Suppressor macrophage (primary cell): ENCODE results near the gene ATG13.
"Not testable (repeated sequence)": the region's sequence is repeated elsewhere in the genome, so short reads cannot be mapped to it uniquely, and the experiment has no call there.

Experiments used
- DNase-seq, 4 experiments: peaks; one replicate each; pipeline ENCODE4 v3.0.0-alpha.2; 2020 to 2022

Gene ATG13

DNA sequence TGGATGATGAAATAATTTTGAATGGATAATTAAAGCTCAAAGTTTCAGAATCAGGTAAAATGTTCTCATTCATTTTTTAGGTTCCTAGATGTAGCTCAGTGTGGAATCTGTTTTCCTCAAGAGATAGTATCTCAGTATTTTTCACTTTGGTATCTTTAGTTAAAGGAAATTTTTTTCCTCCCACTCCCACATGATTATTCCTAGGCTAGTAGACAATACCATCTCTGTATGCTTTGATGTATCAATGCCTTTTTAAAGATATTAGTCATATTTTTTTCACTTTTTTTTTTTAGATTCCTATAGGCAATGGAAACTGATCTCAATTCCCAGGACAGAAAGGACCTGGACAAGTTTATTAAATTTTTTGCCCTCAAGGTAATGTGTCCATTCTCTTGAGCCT is 26.6 kb downstream of the ATG13 start:
- DNase-seq: no peak

DNA sequence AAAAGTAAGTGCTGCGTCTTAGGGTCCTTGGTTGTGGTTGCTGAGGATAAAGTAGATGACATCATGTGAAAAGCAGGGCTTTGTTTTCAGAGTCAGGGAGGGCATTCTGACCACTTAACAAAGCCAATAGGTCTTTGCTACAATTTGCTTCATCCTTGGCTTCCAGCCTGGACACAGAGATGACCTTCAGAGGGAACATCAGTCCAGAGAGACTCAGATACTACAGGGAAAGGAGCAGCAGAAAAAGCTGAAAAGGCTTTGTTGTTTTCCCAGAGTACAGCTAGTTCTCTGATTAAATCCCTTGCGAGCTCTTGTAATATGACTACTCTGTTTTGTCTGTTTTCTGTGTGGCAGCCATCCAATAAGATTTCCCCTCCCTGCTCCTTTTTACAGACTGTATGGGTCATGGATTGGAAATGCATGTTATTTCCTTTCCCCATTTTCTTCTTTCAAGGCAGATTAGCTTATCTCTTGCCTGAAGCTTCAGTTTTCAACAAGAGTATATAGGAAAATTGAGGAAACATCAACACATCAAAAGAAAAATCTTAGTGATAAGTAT is 31.9 kb downstream of the ATG13 start:
- DNase-seq: no peak

GRCh38 chr11:46655631-46656030 is 38.3 kb downstream of the ATG13 start:
- DNase-seq: no peak

DNA sequence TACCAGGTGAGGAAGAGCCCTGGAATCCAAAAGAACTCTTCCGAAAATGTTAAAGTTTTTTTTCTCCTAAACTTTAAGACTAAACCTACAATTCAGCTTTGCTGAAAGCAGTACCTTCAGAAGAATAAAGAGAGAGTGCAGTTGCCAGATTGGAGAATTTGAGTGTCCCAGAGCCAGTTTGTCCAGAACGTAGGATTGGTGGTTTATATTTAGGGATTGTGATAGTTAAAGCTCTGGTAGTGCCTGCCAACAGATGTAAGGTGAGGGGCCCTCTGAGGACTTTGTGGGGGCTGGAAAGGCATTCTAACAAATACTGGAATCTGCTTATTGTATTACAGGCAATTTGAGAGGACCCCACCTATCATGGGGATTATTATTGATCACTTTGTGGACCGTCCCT is 39.8 kb downstream of the ATG13 start:
- DNase-seq: no peak

DNA sequence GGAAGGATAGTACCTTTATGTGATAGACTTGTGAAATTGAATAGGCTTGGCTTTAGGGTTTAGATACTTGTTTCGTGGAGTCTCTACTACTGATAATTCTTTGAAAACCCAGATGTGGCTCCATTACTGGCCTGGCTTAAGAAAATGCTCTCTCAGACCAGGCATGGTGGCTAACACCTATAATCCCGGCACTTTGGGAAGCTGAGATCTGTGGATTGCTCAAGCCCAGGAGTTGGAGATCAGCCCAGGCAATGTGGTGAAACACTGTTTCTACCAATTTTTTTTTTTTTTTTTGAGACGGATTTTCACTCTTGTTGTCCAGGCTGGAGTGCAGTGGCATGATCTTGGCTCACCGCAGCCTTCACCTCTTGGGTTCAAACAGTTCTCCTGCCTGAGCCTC is 40.9 kb downstream of the ATG13 start:
- no peak for DNase-seq

GRCh38 chr11:46659908-46660307 is 42.6 kb downstream of the ATG13 start:
- peak; percentile 26 to 57 (median 50) for DNase-seq

DNA sequence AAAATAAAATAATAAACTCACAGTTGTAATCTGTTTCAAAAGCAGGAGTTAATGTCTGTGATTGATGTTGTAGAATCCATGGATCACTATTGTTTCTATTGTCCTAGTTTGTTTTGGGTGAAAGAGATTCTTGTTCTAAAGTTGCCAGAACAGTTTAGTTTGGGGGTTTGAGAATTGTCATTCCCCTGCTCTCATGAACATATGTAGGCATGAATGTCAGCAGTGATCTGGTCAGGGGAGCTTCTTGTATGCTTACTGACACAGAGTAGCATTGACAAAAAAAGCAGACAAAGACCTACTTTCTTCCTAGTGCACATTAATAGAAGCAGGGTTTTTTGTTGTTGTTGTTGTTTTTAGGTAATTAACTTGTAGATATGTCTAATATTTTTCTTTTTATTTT is 44.5 kb downstream of the ATG13 start:
- no peak for DNase-seq

DNA sequence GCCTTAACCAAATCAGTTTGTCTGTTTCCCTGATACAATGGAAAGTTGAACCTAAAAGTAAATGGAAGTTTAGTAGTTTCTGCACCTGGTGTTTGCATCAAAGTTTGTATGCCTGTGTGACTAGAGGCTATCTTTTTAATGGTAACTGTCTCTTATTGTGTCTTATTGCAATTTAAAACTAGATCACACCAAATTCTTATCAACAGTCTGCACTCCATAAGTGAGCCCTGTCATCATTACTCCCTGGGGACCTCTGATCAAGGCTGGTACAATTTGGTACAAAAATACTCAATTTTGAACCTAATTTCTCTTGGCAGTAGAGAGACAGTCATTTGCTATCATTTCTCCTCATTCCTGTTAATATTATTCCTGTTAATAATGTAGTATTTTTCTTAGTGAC is 45.0 kb downstream of the ATG13 start:
- no peak for DNase-seq

GRCh38 chr11:46663277-46663940 is 46.1 kb downstream of the ATG13 start:
- no peak for DNase-seq

GRCh38 chr11:46664612-46665011 is 47.3 kb downstream of the ATG13 start:
- DNase-seq: no peak

DNA sequence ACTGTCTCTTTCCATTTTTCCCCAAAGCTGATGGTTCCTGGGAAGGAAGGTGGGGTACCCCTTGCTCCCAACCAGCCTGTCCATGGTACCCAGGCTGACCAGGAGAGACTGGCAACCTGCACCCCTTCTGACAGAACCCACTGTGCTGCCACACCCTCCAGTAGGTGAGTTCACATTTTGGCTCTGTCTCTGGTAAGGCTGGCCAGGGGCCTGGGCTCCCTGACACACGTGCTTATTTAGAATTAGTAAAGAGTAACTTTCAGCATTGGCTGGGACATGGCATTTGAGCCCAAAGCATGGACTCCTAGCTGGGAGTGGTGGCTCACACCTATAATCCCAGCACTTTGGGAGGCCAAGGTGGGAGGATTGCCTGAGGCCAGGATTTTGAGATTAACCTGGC is 48.0 kb downstream of the ATG13 start:
- DNase-seq: no peak

- DNase-seq: no peak
Observed at GRCh38 chr11:46666516-46666915, 49.2 kb downstream of the ATG13 start.

GRCh38 chr11:46667043-46667481 is 49.7 kb downstream of the ATG13 start:
- no peak for DNase-seq

- no peak for DNase-seq
Observed at GRCh38 chr11:46668480-46669085, 51.2 kb downstream of the ATG13 start.

GRCh38 chr11:46669711-46670139 is 52.4 kb downstream of the ATG13 start:
- peak; percentile 30 to 55 (median 44) for DNase-seq

GRCh38 chr11:46670521-46670920 is 53.2 kb downstream of the ATG13 start:
- DNase-seq: not testable (repeated sequence)

GRCh38 chr11:46671958-46672315 is 54.6 kb downstream of the ATG13 start:
- DNase-seq: no peak

DNA sequence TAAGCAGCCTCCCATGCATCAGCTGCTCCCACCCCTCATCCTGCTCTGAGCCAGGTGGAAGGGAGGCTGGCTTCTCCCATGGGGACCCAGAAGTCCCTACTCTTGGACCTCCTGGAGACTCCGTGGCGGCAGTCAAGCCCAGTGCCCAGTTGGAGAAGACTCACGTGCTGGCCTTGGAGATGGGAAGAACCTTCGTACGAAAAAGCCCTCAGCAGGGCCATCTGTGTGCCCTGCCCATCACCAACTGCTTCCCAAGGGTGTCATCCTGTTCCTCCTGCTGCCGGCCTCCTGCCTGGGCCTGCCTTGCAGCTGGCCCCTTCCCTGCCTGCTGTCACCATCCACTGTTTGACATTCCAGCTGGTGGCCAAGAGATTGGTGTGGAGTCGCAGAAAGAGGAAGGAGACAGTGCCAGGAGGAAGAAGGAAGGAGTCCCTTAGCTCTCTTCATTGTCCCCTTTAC is 55.1 kb downstream of the ATG13 start:
- DNase-seq: peak; percentile 23 to 47 (median 46)

GRCh38 chr11:46673713-46674462 is 56.5 kb downstream of the ATG13 start:
- no peak for DNase-seq

DNA sequence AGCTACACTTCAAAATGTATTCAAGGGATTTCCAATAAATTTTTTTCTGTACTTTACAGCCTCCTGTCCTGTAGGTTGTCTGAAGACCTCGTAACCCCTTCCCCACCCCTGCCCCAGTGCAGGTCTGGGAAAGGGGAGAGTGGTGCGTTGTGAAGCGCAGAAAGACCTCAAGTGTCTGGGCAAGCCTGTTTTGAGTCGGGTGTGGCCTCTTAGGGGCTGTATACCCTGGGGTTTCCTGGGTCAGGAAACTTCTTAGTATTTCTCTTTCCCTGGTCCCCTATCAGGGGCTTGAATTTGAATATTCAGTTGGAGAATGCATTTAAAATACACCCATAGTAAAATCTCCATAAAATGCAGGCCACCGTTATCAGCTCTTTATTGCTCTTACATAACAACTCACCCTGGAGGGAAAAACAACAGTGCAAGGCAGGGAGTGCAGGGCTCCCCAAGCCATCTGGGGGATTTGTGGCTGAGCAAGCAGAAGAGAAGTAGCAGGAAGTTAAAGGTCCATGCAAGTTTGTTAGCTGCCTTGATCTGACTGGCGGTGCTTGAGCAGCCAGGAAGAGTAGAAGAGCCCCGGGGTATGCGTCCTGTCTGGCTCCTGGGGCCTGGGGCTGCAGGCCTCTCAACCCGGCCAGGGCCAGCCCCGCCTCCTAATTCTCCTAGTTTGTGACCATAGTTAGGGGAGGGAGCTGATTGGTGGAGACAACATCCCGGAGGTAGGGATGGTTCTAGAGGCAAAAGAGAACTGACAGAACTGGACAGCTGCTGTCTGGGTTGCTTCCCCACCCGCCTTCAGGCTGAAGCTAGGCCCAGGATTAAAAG is 57.3 kb downstream of the ATG13 start:
- DNase-seq: peak; percentile 9 to 61 (median 46)

GRCh38 chr11:46675288-46675851 is 58.0 kb downstream of the ATG13 start:
- DNase-seq: peak in 2 of 4 experiments; percentile 33 to 59

DNA sequence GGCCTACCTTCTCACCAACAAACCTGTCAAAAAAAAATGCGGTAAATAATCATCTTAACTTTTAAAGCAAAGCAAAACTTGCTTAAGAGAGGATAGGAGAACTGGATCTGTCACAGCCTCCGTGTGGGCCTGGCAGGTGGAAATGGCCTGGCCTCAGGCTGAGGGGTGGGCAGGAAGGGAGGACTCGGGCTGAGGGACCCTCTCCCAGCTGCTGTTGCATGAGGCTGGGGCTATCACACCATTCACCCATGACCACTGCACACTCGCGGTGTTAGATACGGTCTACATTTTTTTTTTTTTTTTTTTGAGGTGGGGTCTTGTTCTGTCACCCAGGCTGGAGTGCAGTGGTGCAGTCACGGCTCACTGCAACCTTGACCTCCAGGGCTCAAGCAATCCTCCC is 58.6 kb downstream of the ATG13 start:
- no peak for DNase-seq
